Right atrium auricular region (tissue), 2 donors: ENCODE data around the gene TOP3A. TPM values are rescaled to one million over a fixed set of nuclear protein-coding genes. Genes with fewer than 3 reads are reported as not detected.

Experiments used
- DNase-seq: peaks from one replicate; pipeline ENCODE4 v3.0.0-alpha.2; 2019; ENCODE audit warnings: low spot score
- H3K27ac ChIP-seq, 2 donors: fragments of 200-600 bp; sonication (generic); 1 replicate in 1 of 2; 2 replicates in 1 of 2; pipeline ENCODE4 v1.5.1; 2016 to 2019
- H3K27me3 ChIP-seq, 2 donors: fragments of 200-600 bp; sonication (generic); one replicate each; pipeline versions ENCODE4 v1.5.1 to v1.6.0; 2017 to 2019
- H3K36me3 ChIP-seq: fragments of 200-600 bp; sonication (generic); one replicate; pipeline ENCODE4 v1.5.1; 2016
- H3K4me1 ChIP-seq, 2 donors: fragments of 200-600 bp; sonication (generic); one replicate each; pipeline versions ENCODE4 v1.5.1 to v1.6.0; 2017 to 2019
- H3K4me3 ChIP-seq, 2 donors: fragments of 200-600 bp; sonication (generic); 1 replicate in 1 of 2; 2 replicates in 1 of 2; pipeline ENCODE4 v1.5.1; 2017 to 2019; ENCODE audit warnings: mild to moderate bottlenecking in 1 of 2, moderate library complexity in 1 of 2
- H3K9me3 ChIP-seq, 2 donors: fragments of 200-600 bp; sonication (generic); one replicate each; pipeline ENCODE4 v1.5.1; 2019
- total RNA-seq, 2 donors: library from RNA; depleted of rRNA; stranded (reverse); fragments of >200 nt; gene quantifications; one replicate each; pipeline ENCODE4 v1.1.0, GENCODE V29; 2016
- TF ChIP-seq, protein P1 (sequence below), 2 donors: fragments of 200-600 bp; sonication (generic); IDR thresholded peaks; one replicate each; pipeline ENCODE4 v1.5.1; 2019; ENCODE audit warnings: antibody characterized with exemption in 2 of 2

The TOP3A gene, protein sequence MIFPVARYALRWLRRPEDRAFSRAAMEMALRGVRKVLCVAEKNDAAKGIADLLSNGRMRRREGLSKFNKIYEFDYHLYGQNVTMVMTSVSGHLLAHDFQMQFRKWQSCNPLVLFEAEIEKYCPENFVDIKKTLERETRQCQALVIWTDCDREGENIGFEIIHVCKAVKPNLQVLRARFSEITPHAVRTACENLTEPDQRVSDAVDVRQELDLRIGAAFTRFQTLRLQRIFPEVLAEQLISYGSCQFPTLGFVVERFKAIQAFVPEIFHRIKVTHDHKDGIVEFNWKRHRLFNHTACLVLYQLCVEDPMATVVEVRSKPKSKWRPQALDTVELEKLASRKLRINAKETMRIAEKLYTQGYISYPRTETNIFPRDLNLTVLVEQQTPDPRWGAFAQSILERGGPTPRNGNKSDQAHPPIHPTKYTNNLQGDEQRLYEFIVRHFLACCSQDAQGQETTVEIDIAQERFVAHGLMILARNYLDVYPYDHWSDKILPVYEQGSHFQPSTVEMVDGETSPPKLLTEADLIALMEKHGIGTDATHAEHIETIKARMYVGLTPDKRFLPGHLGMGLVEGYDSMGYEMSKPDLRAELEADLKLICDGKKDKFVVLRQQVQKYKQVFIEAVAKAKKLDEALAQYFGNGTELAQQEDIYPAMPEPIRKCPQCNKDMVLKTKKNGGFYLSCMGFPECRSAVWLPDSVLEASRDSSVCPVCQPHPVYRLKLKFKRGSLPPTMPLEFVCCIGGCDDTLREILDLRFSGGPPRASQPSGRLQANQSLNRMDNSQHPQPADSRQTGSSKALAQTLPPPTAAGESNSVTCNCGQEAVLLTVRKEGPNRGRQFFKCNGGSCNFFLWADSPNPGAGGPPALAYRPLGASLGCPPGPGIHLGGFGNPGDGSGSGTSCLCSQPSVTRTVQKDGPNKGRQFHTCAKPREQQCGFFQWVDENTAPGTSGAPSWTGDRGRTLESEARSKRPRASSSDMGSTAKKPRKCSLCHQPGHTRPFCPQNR
- 10 to 100 TPM; 12.6 to 18.8 TPM for total RNA-seq

DNA sequence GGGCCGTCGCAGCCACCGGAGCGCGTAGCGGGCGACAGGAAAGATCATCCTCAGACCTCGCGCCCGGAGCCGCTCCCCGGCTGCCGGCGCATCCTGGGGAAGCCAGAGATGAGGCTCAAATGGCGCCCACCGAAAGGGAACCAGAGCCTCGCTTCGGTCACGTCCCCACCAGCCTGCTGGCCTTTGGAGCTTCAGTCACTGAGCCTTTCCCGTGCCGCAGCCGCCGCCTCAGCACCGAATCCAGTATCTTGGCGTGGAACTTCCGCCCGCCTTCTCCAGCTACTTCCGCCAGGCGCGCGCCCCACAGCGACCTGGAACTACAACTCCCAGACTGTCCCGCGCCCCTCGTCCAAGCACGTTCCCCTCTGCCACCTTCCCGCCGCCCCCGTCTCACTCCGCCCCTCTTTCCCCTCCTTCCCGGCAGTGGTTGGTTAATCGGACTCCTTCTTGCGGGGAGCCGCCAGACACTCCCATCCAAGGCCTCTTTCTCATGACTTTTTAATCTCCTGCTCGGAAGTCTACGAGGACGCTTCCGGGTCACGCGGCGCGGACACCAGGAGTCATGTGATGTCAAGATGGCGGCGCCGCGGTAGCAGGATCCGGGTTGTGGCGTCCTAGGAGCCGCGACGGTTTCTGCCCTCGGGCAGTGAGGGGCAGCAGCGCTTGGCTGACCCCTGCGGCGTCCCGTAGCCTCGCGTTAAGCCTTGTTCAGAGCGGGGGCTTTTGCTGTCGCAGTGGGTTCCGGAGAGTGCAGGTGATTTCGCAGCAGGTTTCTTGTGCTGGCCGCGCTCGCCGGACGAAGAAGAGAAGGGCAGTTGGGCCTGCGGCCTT, at the start of gene TOP3A, which contains the start of gene SMCR8:
TOP3A (minus strand) TSS at position 264 of the 831 bp plus-strand sequence; CDS start at position 48, 216 bp downstream.
SMCR8 (plus strand) TSS at position 563 of the 831 bp plus-strand sequence. CDS start 497 bp downstream, outside the sequence.
- H3K36me3 ChIP-seq: peaks cover 5% of the 10 kb centered on the region
- peak; percentile 99 for DNase-seq
- TF ChIP-seq, protein P1, sequence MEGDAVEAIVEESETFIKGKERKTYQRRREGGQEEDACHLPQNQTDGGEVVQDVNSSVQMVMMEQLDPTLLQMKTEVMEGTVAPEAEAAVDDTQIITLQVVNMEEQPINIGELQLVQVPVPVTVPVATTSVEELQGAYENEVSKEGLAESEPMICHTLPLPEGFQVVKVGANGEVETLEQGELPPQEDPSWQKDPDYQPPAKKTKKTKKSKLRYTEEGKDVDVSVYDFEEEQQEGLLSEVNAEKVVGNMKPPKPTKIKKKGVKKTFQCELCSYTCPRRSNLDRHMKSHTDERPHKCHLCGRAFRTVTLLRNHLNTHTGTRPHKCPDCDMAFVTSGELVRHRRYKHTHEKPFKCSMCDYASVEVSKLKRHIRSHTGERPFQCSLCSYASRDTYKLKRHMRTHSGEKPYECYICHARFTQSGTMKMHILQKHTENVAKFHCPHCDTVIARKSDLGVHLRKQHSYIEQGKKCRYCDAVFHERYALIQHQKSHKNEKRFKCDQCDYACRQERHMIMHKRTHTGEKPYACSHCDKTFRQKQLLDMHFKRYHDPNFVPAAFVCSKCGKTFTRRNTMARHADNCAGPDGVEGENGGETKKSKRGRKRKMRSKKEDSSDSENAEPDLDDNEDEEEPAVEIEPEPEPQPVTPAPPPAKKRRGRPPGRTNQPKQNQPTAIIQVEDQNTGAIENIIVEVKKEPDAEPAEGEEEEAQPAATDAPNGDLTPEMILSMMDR (IDR thresholded peaks at IDR 0.05): no peak
- H3K27me3 ChIP-seq: no peaks in the 10 kb centered on the region
- H3K27ac ChIP-seq: peak within 1 kb of the TSS; percentile 87 to 89
- no peaks in the 10 kb centered on the region for H3K9me3 ChIP-seq
- H3K4me3 ChIP-seq: peak within 1 kb of the TSS; percentile 70 to 90
- H3K4me1 ChIP-seq: peaks cover 0 to 66% of the 10 kb centered on the region in 2 donors

DNA sequence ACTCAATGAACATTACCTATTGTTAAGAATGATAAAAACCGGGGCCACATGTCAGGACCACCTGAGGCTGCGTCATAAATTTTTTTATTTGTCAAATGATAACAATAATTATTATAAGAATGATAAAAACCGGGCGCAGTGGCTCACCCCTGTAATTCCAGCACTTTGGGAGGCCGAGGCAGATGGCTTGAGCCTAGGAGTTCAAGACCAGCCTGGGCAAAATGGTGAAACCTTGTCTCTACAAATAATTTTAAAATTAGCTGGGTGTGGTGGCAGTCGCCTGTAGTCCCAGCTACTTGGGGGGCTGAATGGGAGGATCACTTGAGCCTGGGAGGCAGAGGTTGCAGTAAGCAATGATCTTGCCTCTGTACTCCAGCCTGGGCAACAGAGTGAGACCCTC, 49.4 kb upstream of the TOP3A start:
- no peaks in the 10 kb centered on the region for H3K9me3 ChIP-seq
- no peaks in the 10 kb centered on the region for H3K27me3 ChIP-seq
- DNase-seq: no peak
- H3K4me1 ChIP-seq: peaks cover 0 to 9% of the 10 kb centered on the region in 2 donors
- H3K36me3 ChIP-seq: no peaks in the 10 kb centered on the region
- peak overlapping the region in 1 of 2 donors; percentile 85 for H3K4me3 ChIP-seq
- TF ChIP-seq, protein P1 (IDR thresholded peaks at IDR 0.05): no peak
- no peak overlapping the region for H3K27ac ChIP-seq

DNA sequence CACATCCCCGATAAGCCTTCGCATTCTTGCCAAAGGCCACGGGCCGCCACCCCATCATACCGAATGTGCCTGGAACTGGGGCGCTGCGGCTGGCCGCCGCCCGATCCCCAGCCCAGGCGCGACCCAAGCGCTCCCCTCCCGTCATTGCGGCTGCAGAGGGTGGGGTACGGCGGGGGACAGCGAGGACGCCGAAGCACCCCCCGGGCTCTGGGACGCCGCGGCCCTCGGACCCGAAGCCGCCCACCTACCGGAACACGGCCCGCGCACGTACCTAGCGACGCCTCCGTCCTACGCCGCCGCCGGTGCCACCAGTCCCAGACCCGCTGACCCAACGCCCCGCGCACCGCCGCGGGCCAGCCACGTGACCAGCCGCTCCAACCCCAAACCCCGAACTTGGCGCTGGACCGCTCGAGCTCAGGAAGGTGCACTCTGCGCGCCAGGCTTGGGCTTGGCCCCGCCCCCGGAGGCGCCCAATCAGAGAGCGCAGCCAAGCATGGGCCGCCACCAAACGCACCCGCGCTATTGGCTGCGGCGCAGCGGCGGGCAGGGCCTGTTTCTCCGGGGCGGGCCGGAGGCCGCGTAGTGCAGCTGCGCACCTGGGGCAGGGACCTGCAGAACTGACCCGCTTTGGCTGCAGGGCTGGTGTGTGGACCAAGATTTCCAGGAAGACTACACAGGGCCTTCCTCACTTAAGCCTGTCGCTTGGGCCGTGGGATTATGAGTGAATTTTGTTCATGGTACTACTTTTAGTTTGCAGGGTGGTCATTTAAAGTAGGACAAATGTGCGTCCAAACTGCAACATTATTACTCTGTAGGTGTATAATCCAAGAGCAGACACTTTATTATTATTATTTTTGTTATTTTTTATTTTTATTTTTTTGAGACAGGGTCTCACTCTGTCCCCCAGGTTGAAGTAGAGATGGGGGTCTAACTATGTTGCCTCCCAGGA, 48.6 kb upstream of the TOP3A start, which contains the start of gene SHMT1:
SHMT1 (minus strand) TSS at position 450 of the 949 bp plus-strand sequence. CDS start 7,569 bp downstream, outside the sequence.
- Histone ChIP-seq H3K4me1 (peaks cover 0 to 9% of the 10 kb centered on the region in 2 donors), H3K4me3 (peak within 1 kb of the TSS; percentile 85 to 88)
- TF ChIP-seq, protein P1 (IDR thresholded peaks at IDR 0.05): no peak

DNA sequence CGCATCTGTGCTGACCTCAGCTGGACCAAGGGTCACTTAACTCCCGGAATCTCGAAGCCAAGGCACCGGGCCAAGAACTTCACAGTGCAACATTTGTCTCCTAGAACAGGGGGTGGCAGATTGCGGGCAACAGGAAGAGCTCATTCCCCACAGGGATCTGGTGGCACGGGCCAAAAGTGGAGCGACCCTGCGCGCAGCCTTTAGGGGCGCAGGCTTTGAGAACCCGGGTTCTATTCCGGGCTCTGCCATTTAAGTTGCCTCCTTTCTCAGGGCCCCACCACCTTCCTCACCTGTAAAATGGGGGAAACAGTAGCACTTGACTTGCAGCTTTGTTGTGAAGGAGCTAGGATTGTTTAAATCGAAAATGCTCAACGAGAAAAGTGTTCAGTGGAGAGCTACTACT, 47.9 kb upstream of the TOP3A start:
- no peaks in the 10 kb centered on the region for H3K36me3 ChIP-seq
- H3K27me3 ChIP-seq: no peaks in the 10 kb centered on the region
- no peaks in the 10 kb centered on the region for H3K9me3 ChIP-seq
- peak overlapping the region; percentile 56 to 76 for H3K27ac ChIP-seq
- TF ChIP-seq, protein P1 (IDR thresholded peaks at IDR 0.05): no peak
- H3K4me1 ChIP-seq: peaks cover 0 to 9% of the 10 kb centered on the region in 2 donors
- peak; percentile 71 for DNase-seq
- peak overlapping the region; percentile 85 to 88 for H3K4me3 ChIP-seq

More for the DNA sequence above, 48.6 kb upstream of the TOP3A start, which contains the start of gene SHMT1:
- DNase-seq: peak; percentile 95
- no peaks in the 10 kb centered on the region for H3K36me3 ChIP-seq
- no peaks in the 10 kb centered on the region for H3K9me3 ChIP-seq
- H3K27ac ChIP-seq: peak within 1 kb of the TSS; percentile 56 to 76
- H3K27me3 ChIP-seq: no peaks in the 10 kb centered on the region
